ENCODE results near the gene RICTOR. TPM values are rescaled to one million over a fixed set of nuclear protein-coding genes. Genes with fewer than 3 reads are reported as not detected.

RICTOR gene
- total and polyA plus RNA-seq, 9 donors, result 6.7 to 55.1 (median 41.5) TPM

- no peaks in the 10 kb centered on the region for H3K36me3 ChIP-seq
- no peaks in the 10 kb centered on the region for H3K9me3 ChIP-seq
- TF ChIP-seq POLR2A (IDR thresholded peaks at IDR 0.05) (no peak), CTCF (IDR thresholded peaks at IDR 0.05) (no peak), EP300 (IDR thresholded peaks at IDR 0.05) (no peak)
- no peak overlapping the region for H3K4me3 ChIP-seq
- no peak for DNase-seq
- no peaks in the 10 kb centered on the region for H3K4me1 ChIP-seq (ENCODE audit: insufficient read depth)
- no peak overlapping the region for H3K27ac ChIP-seq
- no peaks in the 10 kb centered on the region for H3K27me3 ChIP-seq
- WGBS, 3 donors, result 57 to 70% (median 64%) methylated on average over 3 of the region's 3 CpGs
- intact Hi-C loops (cut with DNase I), result no loop called here
These were observed 34.8 kb upstream of the RICTOR start for GRCh38 chr5:39108987-39109386.

- H3K9me3 ChIP-seq, result no peaks in the 10 kb centered on the region
- intact Hi-C loops (cut with DNase I), result no loop called here
- no peak overlapping the region for H3K27ac ChIP-seq
These were observed 33.2 kb upstream of the RICTOR start for GRCh38 chr5:39107350-39107749.

DNA sequence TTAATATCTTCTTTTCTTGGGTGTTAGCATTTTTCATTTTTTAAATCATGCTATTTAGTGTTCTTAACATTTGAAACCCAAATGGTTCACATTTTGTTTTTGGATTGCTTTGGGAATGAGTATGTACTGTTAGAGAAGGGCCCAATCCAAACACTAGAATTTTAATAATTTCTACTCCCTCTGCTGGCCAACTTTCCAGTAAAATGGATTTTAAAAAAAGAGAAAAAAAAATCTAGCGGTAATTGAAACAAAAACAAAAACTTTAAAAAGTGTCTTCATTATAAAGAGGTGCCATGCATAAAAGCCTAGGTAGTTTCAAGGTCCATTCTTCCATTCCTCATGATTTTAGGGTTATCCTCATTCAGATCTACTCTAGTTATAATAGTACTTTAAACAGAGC lies 32.1 kb upstream of the RICTOR start:
- no peak overlapping the region for H3K4me3 ChIP-seq
- H3K27ac ChIP-seq, result no peak overlapping the region
- no peak for DNase-seq
- H3K9me3 ChIP-seq, result no peaks in the 10 kb centered on the region
- no peaks in the 10 kb centered on the region for H3K27me3 ChIP-seq
- intact Hi-C loops (cut with DNase I), result no loop called here
- TF ChIP-seq CTCF (IDR thresholded peaks at IDR 0.05) (no peak), EP300 (IDR thresholded peaks at IDR 0.05) (no peak), POLR2A (IDR thresholded peaks at IDR 0.05) (no peak)
- H3K4me1 ChIP-seq (ENCODE audit: insufficient read depth), result no peaks in the 10 kb centered on the region
- no peaks in the 10 kb centered on the region for H3K36me3 ChIP-seq
- 12 to 31% (median 29%) methylated on average over 1 of the region's 1 CpG for WGBS, 3 donors

More at GRCh38 chr5:39107350-39107749, 33.2 kb upstream of the RICTOR start:
- no peak for DNase-seq
- Histone ChIP-seq H3K4me3 (no peak overlapping the region), H3K4me1 (ENCODE audit: insufficient read depth) (no peaks in the 10 kb centered on the region), H3K27me3 (no peaks in the 10 kb centered on the region), H3K36me3 (no peaks in the 10 kb centered on the region)
- TF ChIP-seq EP300 (IDR thresholded peaks at IDR 0.05), result no peak
- TF ChIP-seq POLR2A (IDR thresholded peaks at IDR 0.05), result no peak
- no peak for TF ChIP-seq CTCF (IDR thresholded peaks at IDR 0.05)

GRCh38 chr5:39104221-39104620 lies 30.0 kb upstream of the RICTOR start:
- H3K36me3 ChIP-seq, result no peaks in the 10 kb centered on the region
- no peaks in the 10 kb centered on the region for H3K27me3 ChIP-seq
- H3K4me1 ChIP-seq (ENCODE audit: insufficient read depth), result no peaks in the 10 kb centered on the region
- TF ChIP-seq EP300 (IDR thresholded peaks at IDR 0.05), result no peak
- TF ChIP-seq POLR2A (IDR thresholded peaks at IDR 0.05), result no peak
- TF ChIP-seq CTCF (IDR thresholded peaks at IDR 0.05), result no peak
- no peak overlapping the region for H3K27ac ChIP-seq
- no peak for DNase-seq
- no peaks in the 10 kb centered on the region for H3K9me3 ChIP-seq
- intact Hi-C loops (cut with DNase I), result no loop called here
- no peak overlapping the region for H3K4me3 ChIP-seq
- WGBS, 3 donors, result 58 to 65% (median 65%) methylated on average over 1 of the region's 1 CpG

Data from ovary (tissue), 9 donors.